GM18909 (cell line): ENCODE measurements around the gene RAPGEF2.

Experiments used
- ATAC-seq: cut with Tn5 transposase; IDR thresholded peaks from one replicate; pipeline ENCODE4 v1.9.1; 2021; ENCODE audit warnings: mild to moderate bottlenecking; ENCODE audit not compliant: unreplicated experiment, poor library complexity

The RAPGEF2 gene

DNA sequence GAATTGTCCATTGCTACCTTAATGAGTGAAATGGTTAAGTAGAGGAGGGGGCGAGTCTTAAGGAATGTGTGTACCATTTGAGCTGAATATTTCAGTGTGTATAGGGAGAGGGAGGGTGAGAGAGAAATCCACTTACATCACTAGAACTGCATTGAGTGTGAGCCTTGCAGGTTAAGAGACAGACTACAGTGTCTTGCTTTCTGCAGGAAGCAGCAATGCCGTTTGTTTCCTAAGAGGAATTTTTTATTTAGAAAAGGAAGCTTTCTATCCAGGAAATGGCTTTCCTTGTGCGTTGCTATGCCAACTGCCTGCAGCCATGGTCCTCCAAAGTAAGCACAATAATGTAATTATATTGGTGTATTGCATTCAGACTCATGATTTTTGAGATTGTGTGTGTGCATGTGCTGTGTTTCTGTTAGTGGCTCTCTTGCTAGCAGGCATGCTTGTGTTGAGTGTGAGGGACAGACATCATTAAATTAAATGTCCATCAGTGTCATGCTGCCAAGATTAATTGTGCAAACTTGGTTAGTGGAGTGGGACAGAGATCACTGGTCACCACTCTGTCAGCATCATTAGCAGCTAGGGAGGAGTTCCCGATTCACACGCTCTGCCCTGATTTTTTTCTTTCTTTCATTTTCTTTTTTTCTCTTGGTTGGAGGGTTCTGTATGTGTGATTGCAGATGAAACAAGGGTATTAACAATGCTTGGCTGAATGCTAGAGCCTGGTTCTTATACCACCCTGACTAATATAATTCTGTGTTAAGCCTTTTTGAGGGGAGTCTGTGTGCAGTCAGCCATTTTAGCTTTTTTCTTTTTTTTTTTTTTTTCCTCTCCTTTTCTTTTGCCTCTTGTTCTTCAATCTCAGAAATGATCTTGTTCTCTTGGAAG, 164.3 kb downstream of the RAPGEF2 start:
- no peak for ATAC-seq

DNA sequence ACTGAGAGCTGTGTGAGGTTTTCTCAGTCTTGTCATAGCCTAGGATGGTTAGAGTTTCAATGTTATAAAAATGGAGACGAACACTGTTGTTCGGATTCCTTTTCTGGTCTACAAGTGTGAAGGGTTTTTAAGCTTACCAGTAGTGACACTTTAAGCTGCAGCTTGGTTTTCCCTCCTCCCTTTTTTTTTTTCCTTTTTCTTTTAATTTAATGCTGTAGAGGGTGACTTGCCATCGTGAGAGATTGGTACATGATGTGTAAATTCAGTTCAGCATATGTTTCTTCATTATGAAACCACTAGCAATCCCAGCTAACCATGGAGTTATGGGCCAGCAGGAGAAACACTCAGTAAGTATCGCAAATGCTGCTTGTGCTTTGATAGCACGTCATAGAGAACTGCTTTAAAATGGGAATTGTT, 165.0 kb downstream of the RAPGEF2 start:
- ATAC-seq, result no peak

DNA sequence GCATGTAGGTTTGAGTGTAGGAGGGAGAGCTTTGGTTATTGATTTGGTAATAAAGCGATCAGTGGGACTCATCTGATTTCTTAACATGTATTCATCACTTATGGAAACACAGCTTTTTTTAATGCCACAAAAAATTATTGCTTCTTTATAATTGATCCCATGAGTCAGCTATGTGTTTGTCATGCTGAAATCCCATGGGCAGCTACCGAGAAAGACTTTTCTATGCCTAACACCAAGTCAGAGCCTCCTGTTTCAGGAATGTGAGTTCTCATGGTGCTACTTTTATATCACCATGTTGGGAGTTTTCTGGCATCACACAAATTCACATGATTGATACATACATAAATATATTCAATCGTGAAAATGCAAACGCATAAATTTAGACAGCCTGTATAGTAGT, 165.7 kb downstream of the RAPGEF2 start:
- no peak for ATAC-seq

DNA sequence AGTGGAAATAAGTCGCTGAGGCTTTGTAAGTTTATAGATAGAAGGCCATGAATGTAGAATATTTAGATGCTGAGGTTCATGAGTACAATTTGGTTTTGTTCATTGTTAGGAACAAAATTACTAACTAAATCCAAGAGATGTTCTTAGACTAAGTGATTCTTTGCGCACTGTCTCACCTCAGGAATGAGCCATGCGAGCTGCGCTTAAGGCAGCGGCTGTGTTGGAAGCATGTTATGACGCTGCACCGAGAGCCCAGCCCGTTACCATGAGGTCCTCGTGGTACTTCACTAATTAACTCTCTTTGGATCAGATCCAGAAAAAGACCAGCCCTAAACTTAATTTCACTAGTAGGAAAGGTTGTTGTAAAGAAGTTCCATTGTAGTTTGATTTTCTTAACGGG, 166.2 kb downstream of the RAPGEF2 start:
- ATAC-seq, result no peak

DNA sequence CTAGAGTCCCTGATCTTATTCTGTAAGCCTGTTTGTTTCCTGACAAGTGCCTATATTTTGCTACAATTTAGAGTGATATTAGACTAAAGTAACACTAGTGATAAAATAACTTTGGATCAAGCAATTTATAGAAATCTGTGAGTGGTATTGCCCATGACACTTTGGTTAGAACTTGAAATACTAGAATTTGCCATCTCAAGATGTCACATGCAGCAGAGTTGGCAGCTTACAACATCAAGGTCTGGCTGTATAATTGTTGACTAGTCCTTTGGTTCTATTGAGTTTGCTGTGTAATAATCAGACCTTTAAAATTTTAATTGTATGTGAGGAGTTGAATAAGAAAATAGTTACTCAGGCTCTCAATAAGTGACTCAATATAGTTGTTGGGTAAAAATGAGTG, 167.1 kb downstream of the RAPGEF2 start:
- no peak for ATAC-seq

DNA sequence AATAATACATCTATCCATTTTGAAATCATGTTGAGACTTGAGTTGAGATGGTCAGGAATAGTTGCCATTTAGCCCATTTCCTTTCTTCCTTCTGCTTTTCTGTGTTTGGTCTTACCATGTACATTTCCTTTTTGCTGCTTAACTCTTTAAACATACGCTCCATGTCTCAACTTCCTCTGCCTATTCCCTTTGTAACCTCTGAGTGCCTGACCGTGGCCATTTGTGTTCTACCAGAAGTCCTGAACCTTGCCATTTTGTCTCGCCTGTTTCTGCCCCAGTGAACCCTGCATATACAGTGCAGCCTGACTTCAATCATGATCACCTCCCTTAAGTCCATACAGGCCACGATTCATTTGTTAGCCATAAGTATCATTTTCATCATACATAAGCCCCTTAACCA, 169.0 kb downstream of the RAPGEF2 start:
- ATAC-seq, result no peak

DNA sequence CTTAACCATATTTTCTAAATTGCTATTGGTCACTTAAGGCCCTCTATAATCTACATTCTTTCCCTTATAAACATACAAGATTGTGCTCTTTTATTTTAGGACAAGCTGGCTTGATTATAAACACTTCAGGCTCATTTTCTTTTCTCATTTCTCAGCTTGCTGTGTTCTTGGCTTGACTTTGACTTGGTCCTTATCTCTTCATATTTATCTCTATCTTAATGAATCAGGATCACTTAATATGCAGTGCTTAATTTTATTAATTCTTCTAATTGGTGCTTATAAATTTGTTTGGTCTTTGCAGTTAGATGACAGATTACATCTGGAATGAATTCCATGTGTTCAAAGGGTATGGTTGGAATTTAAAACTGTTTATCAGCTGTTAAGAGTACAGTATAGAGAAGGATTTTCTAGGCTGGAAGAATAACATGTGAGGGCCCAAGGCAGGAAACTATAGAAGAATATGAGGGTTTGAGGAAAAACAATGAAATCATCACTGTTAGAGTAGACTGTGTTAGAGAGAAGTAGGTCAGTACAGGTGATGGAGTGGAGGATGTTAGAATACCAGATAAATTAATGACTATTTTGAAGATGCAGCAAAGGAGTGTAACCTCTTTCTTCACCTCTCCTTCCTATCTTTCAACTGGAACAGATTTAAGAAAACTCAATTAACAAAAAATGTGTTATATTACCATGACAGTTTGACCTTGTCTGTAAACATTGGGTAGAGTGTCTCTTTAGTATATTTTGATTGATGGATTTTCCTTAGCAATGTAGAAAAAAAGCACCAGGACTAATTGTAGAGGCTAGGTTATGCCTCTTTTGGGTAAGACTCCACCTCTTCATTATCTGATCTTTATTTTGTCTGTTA, 169.6 kb downstream of the RAPGEF2 start:
- ATAC-seq, result no peak

DNA sequence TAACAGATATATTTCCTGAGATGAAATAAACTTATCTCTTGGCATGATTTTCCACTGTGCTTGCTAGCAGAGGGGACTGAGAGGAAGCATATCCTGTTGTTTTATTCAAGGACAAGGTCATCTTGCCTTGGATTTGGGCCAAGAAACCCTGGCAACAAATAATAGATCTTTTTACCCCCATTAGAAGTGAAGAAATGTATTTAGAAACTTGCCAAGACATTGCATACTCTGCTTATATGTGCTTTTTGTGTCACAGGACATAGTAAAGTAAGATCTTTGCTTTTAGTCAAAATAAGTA, 170.2 kb downstream of the RAPGEF2 start:
- no peak for ATAC-seq

DNA sequence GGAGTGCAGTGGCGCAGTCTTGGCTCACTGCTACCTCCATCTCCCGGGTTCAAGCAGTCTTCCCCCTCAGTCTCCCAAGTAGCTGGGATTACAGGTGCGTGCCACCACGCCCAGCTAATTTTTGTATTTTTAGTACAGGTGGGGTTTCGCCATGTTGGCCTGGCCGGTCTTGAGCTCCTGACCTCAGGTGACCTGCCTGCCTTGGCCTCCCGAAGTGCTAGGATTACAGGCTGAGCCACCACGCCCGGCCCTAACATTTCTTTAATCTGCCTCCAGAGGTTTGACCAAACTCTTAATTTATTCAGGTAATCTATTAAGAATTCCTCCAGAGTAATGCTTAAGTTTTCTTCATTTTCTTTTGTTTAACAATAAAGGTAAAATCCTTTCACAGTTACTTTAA, 171.0 kb downstream of the RAPGEF2 start:
- ATAC-seq, result no peak

DNA sequence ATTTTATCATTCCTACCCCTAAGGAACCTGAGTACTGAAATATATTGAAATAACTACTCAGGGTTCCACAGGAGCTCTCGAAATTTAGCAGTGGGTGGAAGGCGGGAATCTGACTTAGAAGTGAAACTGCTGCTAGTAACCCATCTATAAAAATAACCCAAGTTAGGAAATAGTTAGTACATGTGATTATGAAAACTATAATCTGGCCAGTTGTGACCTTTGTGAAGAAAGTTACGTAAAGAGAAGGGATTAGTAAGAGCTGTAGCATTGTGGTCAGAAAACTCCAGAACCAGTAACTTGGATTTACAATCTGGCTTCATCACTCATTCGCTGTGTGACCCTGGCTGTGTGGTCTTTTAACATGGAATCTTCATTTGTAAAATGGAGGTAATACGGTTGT, 175.5 kb downstream of the RAPGEF2 start:
- ATAC-seq, result peak; percentile 49

DNA sequence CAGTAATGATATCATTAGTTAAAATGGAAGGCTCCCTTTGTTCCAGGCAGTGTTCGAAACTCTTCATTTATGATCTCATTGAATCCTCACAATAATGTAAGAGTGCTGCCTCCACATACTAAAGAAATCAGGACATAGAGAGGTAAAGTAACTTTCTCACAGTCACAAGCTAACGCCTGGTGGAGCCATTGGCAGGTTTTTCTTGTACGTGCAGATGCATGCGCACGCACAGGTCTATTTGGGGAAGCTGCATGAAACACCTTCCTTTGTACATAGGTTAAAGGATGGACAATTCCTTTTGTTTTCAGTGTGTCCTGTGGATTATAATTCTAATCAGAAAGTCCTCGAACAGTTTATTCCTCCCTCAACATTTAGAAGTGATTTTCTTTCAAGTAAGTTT, 176.2 kb downstream of the RAPGEF2 start:
- no peak for ATAC-seq

DNA sequence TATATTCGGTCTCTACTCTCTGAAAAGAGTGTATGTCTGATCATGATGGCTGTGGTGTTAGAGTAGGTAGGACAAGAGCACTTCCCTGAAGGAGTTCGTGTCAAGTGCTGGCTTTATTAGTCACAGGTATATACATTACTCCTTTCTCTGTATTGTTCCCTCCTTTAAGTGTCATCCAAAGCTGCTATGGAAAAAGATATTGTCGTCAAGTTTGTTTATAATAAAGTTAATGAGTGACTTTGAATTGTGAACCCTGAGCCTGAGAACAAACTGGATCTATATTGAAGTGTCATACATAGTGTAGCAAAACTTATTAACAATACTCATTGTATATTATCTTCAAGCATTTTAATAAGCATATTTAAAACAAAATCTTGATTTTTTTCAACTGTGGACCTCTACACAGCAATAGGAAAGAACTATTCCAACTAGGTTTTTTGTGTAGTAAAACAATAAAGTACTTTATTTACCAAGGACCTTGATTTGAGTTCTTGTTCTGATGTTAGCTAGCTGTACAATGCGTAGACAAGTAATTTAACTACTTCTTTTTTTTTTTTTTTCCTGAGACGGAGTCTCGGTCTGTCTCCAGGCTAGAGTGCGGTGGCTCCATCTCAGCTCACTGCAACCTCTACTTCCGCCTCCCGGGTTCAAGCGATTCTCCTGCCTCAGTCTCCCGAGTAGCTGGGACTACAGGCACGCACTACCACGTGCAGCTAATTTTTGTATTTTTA, 177.7 kb downstream of the RAPGEF2 start:
- no peak for ATAC-seq

DNA sequence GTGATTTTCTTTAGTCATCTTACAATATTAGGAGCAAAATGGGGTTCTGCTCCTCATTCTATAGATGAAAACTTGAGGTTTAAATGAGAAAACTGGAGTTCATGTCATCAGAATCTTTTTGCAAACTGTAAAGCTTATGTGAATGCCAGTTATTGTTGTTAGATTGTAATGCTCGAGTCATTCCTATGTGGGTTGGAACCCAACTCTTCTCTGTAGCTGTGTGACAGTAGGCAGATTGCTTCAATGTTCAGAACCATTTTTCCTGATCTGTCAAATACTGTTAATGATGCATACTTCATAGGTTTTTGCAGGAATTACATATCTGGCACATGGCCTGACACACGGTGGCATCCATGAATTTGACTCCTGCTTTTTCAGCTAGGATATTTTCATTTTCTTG, 178.9 kb downstream of the RAPGEF2 start:
- no peak for ATAC-seq

DNA sequence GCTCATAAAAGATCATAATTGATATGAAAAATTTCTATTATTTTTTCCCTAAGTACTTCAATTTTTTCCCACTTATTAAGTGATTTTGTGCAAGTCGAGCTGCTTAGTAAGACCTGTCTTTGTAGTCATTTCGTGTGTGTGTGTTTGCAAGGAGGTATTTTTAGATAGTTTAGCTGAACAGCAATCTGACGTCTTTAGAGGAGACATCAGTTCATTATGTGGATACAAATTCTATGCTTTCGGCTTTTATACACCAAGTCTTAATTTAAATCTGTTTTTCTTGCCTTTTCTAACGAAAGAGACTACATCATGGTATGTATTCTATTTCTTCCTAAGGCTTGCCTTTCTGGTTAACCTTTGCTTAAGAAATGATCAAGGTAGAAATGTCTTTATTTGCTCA, 179.4 kb downstream of the RAPGEF2 start:
- ATAC-seq, result no peak

DNA sequence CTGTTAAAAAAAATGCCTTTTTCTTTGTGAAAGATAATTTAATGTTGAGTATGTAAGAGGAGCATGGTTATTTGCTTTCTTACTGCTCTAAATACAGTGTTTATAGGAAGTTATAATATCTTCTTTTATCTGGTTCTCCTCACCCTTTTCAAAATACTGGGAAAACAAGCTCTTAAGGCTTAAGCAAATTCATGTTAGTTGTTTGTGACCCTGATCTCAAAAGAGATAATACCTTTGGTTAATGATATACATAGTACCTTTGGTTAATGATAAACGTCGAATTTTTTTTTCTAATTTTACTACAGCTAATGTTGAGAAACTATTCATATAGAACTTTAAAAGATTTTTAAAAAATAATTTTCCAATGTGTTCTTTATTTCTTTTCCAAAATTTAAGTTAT, 180.1 kb downstream of the RAPGEF2 start:
- no peak for ATAC-seq

DNA sequence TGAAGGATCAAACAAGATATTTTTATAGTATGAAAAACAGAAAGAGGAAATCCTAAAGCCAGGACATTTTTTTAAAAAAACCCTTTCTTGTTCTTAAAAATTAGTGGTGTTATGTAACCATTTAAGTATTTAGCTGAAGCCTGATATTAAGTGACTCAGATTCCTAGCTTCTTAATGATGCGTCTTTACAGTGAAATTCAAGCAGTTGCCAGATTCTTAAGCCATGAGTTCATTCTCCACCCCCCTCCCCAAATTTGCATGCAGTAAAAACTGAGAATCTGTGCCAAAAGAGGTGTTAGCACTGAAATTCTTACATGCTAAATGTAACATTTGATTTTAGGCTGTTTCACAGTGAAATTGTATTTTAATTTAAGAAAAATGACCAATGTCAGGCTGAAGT, 180.8 kb downstream of the RAPGEF2 start:
- no peak for ATAC-seq

DNA sequence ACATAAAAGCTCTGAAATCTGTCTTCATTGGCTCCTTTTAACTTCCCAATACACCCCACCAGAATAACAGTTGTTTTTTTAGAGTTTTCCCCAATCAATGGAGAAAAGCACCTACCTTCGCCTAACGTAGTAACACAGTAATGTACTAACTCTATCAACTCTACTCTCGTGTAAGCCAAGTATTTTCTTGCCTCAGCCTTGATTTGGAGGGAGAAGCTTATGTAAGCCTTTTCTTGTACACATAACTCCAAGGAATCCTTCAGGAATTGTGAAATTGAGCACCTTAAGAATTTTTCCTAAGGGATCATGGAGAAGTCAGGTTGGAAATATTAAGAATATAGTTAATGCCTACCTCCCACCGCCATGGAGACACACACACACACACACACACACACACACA, 181.2 kb downstream of the RAPGEF2 start:
- ATAC-seq, result no peak

DNA sequence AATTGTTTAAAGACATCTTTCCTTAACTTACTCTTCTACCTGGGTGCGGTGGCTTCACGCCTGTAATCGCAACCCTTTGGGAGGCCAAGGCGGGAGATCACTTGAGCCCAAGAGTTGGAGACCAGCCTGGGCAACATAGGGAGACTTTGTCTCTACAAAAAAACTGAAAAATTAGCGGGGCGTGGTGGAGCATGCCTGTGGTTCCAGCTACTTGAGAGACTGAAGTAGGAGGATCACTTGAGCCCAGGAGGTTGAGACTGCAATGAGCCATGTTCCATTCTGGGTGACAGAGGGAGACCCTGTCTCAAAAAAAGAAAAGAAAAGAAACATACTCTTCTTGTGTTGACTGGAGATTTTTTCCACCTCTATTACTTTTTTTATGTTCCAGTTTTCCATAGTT, 181.9 kb downstream of the RAPGEF2 start:
- ATAC-seq, result no peak

DNA sequence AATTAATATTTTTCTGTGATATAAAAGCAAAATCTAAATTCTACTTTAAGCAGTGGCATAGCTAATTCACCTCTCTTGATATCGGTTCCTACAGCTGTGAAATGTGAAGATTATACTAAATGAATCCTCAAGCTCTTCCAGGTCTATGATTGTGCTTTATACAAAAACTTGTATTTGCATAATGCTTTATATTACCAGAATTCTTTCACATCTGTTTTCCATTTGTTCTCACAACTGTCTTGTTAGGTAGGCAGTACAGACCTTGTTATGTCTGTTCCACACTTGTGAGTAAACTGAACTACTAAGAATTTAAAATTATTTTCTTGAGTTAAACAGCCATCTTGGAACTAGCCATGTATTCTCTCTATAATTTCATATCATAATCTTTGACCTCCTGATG, 184.9 kb downstream of the RAPGEF2 start:
- no peak for ATAC-seq

DNA sequence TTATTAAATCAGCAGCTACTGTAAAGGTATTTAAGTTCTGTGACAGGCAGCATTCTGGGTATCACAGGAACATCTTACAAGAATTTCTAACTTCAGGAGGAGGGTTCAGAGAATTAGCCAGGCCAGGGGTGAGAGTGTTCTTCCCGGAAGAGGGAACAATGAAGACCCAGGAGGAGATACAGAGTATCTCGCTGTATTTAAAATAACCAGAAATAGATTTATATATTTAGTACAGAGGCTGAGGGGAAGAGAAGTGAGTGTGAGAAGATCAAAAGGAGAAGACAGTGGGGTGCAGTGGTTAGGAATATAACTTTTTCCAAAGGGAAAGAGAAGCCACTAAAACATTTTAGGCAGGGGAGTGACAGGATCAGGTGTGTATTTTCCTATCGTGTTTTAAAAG, 186.8 kb downstream of the RAPGEF2 start:
- no peak for ATAC-seq
